Testis (tissue), 2 donors: Measurements from ENCODE around the gene LCOR.

Source experiments
- CTCF ChIP-seq, 3 experiments: fragments of 450-650 bp in 2 of 3; fragments of 200-600 bp in 1 of 3; sonication (generic) in 1 of 3; IDR thresholded peaks; one replicate each; pipeline ENCODE4 v1.5.1; 2016 to 2019; ENCODE audit warnings: antibody characterized with exemption in 3 of 3, mild to moderate bottlenecking in 2 of 3, moderate library complexity in 1 of 3
- POLR2A ChIP-seq: fragments of 450-650 bp; IDR thresholded peaks from one replicate; pipeline ENCODE4 v1.6.1; 2017; ENCODE audit warnings: antibody characterized with exemption, mild to moderate bottlenecking, moderate library complexity

- no peak for TF ChIP-seq CTCF (IDR thresholded peaks at IDR 0.05)
- TF ChIP-seq POLR2A, result no peak
These were observed 171.7 kb downstream of the LCOR start for GRCh38 chr10:97003804-97004201.
